CD4-positive, alpha-beta T cell treated with Interleukin-17A for 1 hour (primary cell): ENCODE measurements around the gene GADD45G.

Source experiments
- DNase-seq: peaks from one replicate; pipeline ENCODE4 v3.0.0-alpha.2; 2020

GADD45G gene

GRCh38 chr9:89592963-89593726 lies 11.7 kb upstream of the GADD45G start:
- DNase-seq, result no peak

GRCh38 chr9:89593727-89594427 lies 10.9 kb upstream of the GADD45G start:
- DNase-seq, result peak; percentile 62

- DNase-seq, result no peak
Measured at GRCh38 chr9:89594811-89595550, 9.8 kb upstream of the GADD45G start.

GRCh38 chr9:89595646-89596045 lies 9.2 kb upstream of the GADD45G start:
- no peak for DNase-seq

- DNase-seq, result no peak
Measured at GRCh38 chr9:89596937-89597555, 7.8 kb upstream of the GADD45G start.

- peak; percentile 69 for DNase-seq
Measured at GRCh38 chr9:89597711-89598362, 7.0 kb upstream of the GADD45G start.

GRCh38 chr9:89598363-89598713 lies 6.5 kb upstream of the GADD45G start:
- no peak for DNase-seq

- DNase-seq, result no peak
Measured at GRCh38 chr9:89598926-89599325, 5.9 kb upstream of the GADD45G start.

- no peak for DNase-seq
Measured at GRCh38 chr9:89600831-89601230, 4.0 kb upstream of the GADD45G start.

- no peak for DNase-seq
Measured at GRCh38 chr9:89601306-89601705, 3.5 kb upstream of the GADD45G start.

- no peak for DNase-seq
Measured at GRCh38 chr9:89601856-89602562, 2.8 kb upstream of the GADD45G start.

- peak; percentile 85 for DNase-seq
Measured at GRCh38 chr9:89602978-89603766, 1.6 kb upstream of the GADD45G start.

- peak; percentile 52 for DNase-seq
Measured at GRCh38 chr9:89603767-89604665, 796 bp upstream of the GADD45G start.

- peak; percentile 40 for DNase-seq
Measured at GRCh38 chr9:89605465-89606048, 745 bp downstream of the GADD45G start.

GRCh38 chr9:89606049-89606623 lies 1.3 kb downstream of the GADD45G start:
- peak; percentile 22 for DNase-seq

GRCh38 chr9:89606624-89607311 lies 2.0 kb downstream of the GADD45G start:
- DNase-seq, result no peak

GRCh38 chr9:89608641-89609335 lies 4.0 kb downstream of the GADD45G start:
- DNase-seq, result no peak

- DNase-seq, result no peak
Measured at GRCh38 chr9:89609426-89610006, 4.7 kb downstream of the GADD45G start.
